Measurements from ENCODE around the gene CDC45.
A peak's percentile ranks its signal among the peaks of the same experiment; 100 is the strongest.

Gene CDC45

GRCh38 chr22:19567157-19568009 is 87.7 kb downstream of the CDC45 start:
- no peak for DNase-seq

- DNase-seq = peak in 1 of 3 donors; percentile 5
These were observed 88.9 kb downstream of the CDC45 start for GRCh38 chr22:19568337-19569275.

DNA sequence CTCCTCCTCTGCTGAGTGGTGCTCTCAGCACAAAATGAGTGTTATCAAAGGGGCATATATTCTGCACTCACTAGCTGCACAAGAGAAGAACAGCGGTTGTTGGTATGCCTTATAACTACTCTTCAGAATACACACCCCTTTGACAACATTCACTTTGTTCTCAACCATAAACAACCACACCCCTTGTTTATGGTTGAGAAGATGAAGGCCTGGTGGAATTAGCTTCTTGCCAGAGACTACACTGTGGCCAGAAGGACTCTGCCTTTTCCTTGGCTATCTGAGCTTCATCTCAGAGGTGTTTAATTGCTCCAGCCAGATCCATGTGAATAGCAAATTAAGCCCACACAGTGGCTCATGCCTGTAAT is 89.5 kb downstream of the CDC45 start:
- DNase-seq = no peak

- DNase-seq = no peak
These were observed 90.3 kb downstream of the CDC45 start for GRCh38 chr22:19569976-19570375.

Measured in suppressor macrophage treated with lipopolysaccharide for 1 hour (primary cell).